ENCODE data around the gene NFKBIE. TPM values are rescaled to one million over a fixed set of nuclear protein-coding genes. Genes with fewer than 3 reads are reported as not detected.
A peak's percentile ranks its signal among the peaks of the same experiment; 100 is the strongest.

NFKBIE gene
- total RNA-seq, 2 donors from 2014 or later = 18.9 to 68.6 TPM

DNA sequence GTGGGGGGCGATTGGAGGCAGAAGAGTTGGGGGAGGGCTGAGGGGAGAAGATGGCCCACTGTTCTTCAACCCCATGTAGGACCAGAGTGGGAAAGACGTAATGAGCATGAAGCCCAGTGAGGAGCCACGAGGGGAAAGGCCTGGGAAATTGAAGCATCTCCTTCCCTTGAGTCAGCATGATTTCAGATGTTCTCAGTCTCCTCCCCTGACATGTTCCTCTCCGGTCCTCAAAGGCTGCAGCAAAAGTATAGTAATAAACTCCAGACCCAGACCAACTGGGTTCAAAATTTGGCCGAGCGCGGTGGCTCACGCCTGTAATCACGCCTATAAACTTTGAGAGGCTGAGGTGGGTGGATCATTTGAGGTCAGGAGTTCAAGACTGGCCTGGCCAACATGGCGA is 1.9 kb upstream of the NFKBIE start:
- Histone ChIP-seq H3K4me3 (no peak overlapping the region), H3K4me1 (peaks cover 26% of the 10 kb centered on the region), H3K9me3 (no peaks in the 10 kb centered on the region), H3K27ac (no peak overlapping the region), H3K36me3 (replicated peaks in 1 of 2; ENCODE audit: insufficient read depth in 1 of 2, low read depth in 2 of 2) (no peaks in the 10 kb centered on the region), H3K27me3 (peaks cover 0 to 4% of the 10 kb centered on the region in 2 donors)
- DNase-seq = no peak
- intact Hi-C loops (cut with DNase I) = no loop called here
- WGBS, 2 donors = 59 to 63% methylated on average over 10 of the region's 10 CpGs
- ATAC-seq = no peak
- TF ChIP-seq POLR2A (IDR thresholded peaks at IDR 0.05) (no peak), CTCF (IDR thresholded peaks at IDR 0.05) (no peak)

DNA sequence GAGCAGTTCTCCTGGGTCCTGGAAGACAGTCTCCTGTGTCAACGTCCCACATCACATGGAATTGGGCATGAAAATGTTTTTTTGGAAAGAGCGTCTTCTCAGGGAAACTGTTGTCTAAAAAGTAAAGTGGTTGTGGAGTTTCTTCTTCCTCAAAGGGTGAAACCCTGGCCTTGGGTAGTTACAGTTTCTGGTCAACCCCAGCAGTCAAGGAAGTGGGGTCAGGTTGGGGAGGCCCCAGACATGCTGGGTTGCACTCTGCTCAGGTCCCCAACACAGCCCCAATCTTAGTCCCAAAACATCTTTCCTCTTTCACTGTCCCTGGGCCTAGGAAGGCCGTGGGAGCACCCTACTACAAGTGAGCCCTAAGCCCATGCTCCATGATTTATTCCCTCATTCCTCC is 996 bp upstream of the NFKBIE start:
- H3K4me3 ChIP-seq = no peak overlapping the region
- H3K36me3 ChIP-seq (replicated peaks in 1 of 2; ENCODE audit: insufficient read depth in 1 of 2, low read depth in 2 of 2) = no peaks in the 10 kb centered on the region
- no peak for ATAC-seq
- peaks cover 34% of the 10 kb centered on the region for H3K4me1 ChIP-seq
- TF ChIP-seq POLR2A (IDR thresholded peaks at IDR 0.05) (no peak), CTCF (IDR thresholded peaks at IDR 0.05) (no peak)
- intact Hi-C loops (cut with DNase I) = no loop called here
- H3K27me3 ChIP-seq = peaks cover 0 to 4% of the 10 kb centered on the region in 2 donors
- 51 to 61% methylated on average over 3 of the region's 3 CpGs for WGBS, 2 donors
- no peak for DNase-seq
- H3K27ac ChIP-seq = no peak overlapping the region
- no peaks in the 10 kb centered on the region for H3K9me3 ChIP-seq

DNA sequence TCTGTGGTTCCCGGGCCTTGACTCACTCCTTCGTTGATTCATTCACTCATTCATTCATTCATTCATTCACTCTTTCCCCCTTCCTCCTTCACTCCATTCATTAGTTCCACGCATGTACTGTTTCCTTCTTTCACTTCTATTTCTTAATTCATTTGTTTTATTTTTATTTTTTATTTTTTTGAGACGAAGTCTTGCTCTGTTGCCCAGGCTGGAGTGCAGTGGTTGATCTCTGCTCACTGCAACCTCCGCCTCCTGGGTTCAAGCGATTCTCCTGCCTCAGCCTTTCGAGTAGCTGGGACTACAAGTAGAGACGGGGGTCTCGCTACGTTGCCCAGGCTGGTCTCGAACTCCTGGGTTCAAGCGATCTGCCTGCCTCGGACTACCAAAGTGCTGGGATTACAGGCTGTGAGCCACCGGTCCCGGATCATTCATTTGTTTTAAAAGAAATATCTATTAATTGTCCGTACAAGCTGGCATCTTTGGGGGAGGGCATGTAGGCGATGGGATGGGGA is 427 bp upstream of the NFKBIE start:
- WGBS, 2 donors = 61 to 62% methylated on average over 17 of the region's 17 CpGs
- H3K4me3 ChIP-seq = no peak overlapping the region
- DNase-seq (no peak), ATAC-seq (no peak)
- intact Hi-C loops (cut with DNase I) = no loop called here
- H3K9me3 ChIP-seq = no peaks in the 10 kb centered on the region
- peaks cover 34% of the 10 kb centered on the region for H3K4me1 ChIP-seq
- H3K27me3 ChIP-seq = peaks cover 0 to 4% of the 10 kb centered on the region in 2 donors
- H3K36me3 ChIP-seq (replicated peaks in 1 of 2; ENCODE audit: insufficient read depth in 1 of 2, low read depth in 2 of 2) = no peaks in the 10 kb centered on the region
- peak overlapping the region in 3 of 4 donors; percentile 83 to 90 (median 87) for H3K27ac ChIP-seq
- TF ChIP-seq CTCF (IDR thresholded peaks at IDR 0.05) = no peak
- no peak for TF ChIP-seq POLR2A (IDR thresholded peaks at IDR 0.05)

DNA sequence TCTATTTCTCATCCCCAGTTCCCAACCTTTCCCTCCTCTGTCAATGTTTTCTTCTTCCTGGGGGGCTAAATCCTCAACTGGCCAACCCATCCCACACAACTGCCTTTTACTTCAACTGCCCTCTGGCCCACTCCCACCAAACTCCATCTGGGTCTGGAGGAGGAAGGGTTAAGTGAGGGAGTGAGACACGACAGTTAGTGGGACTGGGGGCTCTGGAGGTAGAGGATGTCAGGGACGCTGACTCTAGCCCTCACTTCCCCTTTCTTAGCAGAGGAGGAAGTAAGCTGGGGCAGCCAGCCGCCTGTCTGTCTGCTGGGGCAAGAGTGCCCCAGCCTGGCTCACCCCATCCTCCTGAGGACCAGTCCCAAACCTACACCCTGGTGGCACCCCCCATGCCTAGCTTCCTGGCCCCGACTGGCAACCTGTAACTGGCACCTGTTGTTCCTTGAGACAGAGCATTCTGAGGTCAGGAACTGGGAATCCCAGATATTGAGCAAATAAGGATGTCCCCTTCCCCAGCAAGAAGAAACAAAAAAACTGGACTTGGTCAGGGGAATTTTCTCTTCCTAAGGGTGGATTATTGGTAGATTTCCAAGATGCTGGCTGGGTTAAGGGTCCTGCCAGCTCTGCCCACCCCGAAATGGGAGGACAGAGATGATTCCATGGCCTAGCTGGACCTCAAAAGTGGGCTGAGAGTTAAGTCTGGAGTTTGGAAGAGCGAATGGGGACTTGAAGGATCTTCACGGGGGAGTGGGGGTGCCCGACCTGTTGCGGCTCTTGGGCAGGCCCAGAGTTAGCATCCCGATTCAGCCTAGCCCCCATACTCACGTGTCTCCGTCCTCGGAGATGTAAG is 971 bp downstream of the NFKBIE start:
- peak; percentile 7 for ATAC-seq
- H3K27ac ChIP-seq = peak overlapping the region; percentile 42 to 90 (median 85)
- intact Hi-C loops (cut with DNase I) = no loop called here
- no peaks in the 10 kb centered on the region for H3K27me3 ChIP-seq
- H3K9me3 ChIP-seq = no peaks in the 10 kb centered on the region
- 6 to 16% methylated on average over 7 to 13 of the region's 13 CpGs for WGBS, 2 donors
- H3K4me1 ChIP-seq = peaks cover 34% of the 10 kb centered on the region
- H3K36me3 ChIP-seq (replicated peaks in 1 of 2; ENCODE audit: insufficient read depth in 1 of 2, low read depth in 2 of 2) = no peaks in the 10 kb centered on the region
- no peak for TF ChIP-seq POLR2A (IDR thresholded peaks at IDR 0.05)
- TF ChIP-seq CTCF (IDR thresholded peaks at IDR 0.05) = no peak
- peak overlapping the region; percentile 28 to 79 for H3K4me3 ChIP-seq
- DNase-seq = peak in 1 of 4 donors; percentile 53
